CD4-positive, alpha-beta T cell treated with Interferon gamma for 1 hour (primary cell): ENCODE data around the gene CYP2A6.
"Not testable (repeated sequence)": the region's sequence is repeated elsewhere in the genome, so short reads cannot be mapped to it uniquely, and the experiment has no call there.

ENCODE experiments used
- DNase-seq: peaks from one replicate; pipeline ENCODE4 v3.0.0-alpha.2; 2020

Gene CYP2A6

GRCh38 chr19:40842997-40843652 lies 7.1 kb downstream of the CYP2A6 start:
- DNase-seq, result not testable (repeated sequence)

- not testable (repeated sequence) for DNase-seq
These were observed 8.2 kb downstream of the CYP2A6 start for GRCh38 chr19:40842012-40842411.

GRCh38 chr19:40838477-40838876 lies 11.8 kb downstream of the CYP2A6 start:
- not testable (repeated sequence) for DNase-seq

GRCh38 chr19:40836754-40837429 lies 13.4 kb downstream of the CYP2A6 start:
- DNase-seq, result no peak

GRCh38 chr19:40833728-40834533 lies 16.3 kb downstream of the CYP2A6 start:
- not testable (repeated sequence) for DNase-seq

- DNase-seq, result not testable (repeated sequence)
These were observed 17.8 kb downstream of the CYP2A6 start for GRCh38 chr19:40832431-40832790.

- DNase-seq, result no peak
These were observed 18.5 kb downstream of the CYP2A6 start for GRCh38 chr19:40831502-40832430.

GRCh38 chr19:40830741-40831140 lies 19.5 kb downstream of the CYP2A6 start:
- DNase-seq, result not testable (repeated sequence)

GRCh38 chr19:40829205-40829604 lies 21.0 kb downstream of the CYP2A6 start:
- DNase-seq, result no peak

- DNase-seq, result no peak
These were observed 22.6 kb downstream of the CYP2A6 start for GRCh38 chr19:40827386-40828247.

- peak; percentile 88 for DNase-seq
These were observed 23.4 kb downstream of the CYP2A6 start for GRCh38 chr19:40826699-40827385.

GRCh38 chr19:40826312-40826698 lies 23.9 kb downstream of the CYP2A6 start:
- not testable (repeated sequence) for DNase-seq

- DNase-seq, result not testable (repeated sequence)
These were observed 24.7 kb downstream of the CYP2A6 start for GRCh38 chr19:40825460-40826095.

- not testable (repeated sequence) for DNase-seq
These were observed 25.3 kb downstream of the CYP2A6 start for GRCh38 chr19:40824916-40825315.

GRCh38 chr19:40822704-40823553 lies 27.3 kb downstream of the CYP2A6 start:
- DNase-seq, result not testable (repeated sequence)

- no peak for DNase-seq
These were observed 28.1 kb downstream of the CYP2A6 start for GRCh38 chr19:40822161-40822560.

- DNase-seq, result peak; percentile 31
These were observed 30.6 kb downstream of the CYP2A6 start for GRCh38 chr19:40819479-40820234.
